Stimulated activated CD8-positive, alpha-beta memory T cell treated with anti-CD3 and anti-CD28 coated beads, Interleukin-12 subunit alpha, Interleukin-12 subunit beta, amount 100 ng/mL, for 24 hours (primary cell): ENCODE measurements around the gene ZDHHC3.
"Not testable (repeated sequence)": the region's sequence is repeated elsewhere in the genome, so short reads cannot be mapped to it uniquely, and the experiment has no call there.

Experiments used
- DNase-seq: peaks from one replicate; pipeline ENCODE4 v3.0.0-alpha.2; 2020; ENCODE audit errors: extremely low read depth

The ZDHHC3 gene

GRCh38 chr3:44963571-44964325 lies 12.2 kb downstream of the ZDHHC3 start:
- no peak for DNase-seq

- DNase-seq, result no peak
Observed at GRCh38 chr3:44962621-44963393, 13.2 kb downstream of the ZDHHC3 start.

GRCh38 chr3:44961888-44962287 lies 14.1 kb downstream of the ZDHHC3 start:
- no peak for DNase-seq

GRCh38 chr3:44960387-44961026 lies 15.5 kb downstream of the ZDHHC3 start:
- DNase-seq, result no peak

DNA sequence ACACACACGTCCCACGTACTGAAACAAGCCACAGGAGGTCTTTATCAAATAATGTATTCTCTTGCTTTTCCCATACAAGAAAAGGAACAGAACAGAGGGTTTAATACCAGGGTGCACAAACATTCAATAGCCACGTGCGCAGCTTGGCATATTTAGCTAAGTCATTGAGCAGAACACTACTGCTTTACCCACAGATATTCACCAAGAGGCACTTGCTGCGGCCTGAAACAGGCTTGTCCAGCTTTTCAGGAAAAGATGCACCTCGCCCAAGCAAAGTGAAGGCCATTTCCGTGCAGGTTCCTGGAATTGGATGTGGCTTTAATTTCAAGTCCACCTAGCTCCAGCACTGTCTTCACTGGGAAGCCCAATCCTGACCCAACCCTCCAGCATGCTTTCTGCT lies 17.6 kb downstream of the ZDHHC3 start:
- no peak for DNase-seq

GRCh38 chr3:44957986-44958385 lies 18.0 kb downstream of the ZDHHC3 start:
- DNase-seq, result no peak

DNA sequence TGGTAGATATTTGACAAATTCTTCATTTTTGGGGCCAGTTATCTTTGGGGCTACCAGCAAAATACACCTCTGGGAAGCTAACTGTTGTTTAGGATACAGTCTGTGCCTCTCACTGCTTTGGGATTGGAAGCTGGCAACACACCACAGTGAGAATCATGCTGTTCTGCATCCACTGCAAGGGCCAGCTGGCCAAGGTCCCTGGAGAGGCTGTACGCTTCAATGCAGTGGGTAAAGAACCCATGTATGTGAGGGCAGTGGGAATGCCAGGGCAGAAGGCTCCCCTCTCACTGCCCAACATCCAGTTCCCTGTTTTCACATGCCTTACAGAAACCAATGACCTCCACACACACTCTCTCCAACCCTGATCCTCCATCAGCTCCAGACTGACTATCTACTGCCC lies 20.1 kb downstream of the ZDHHC3 start:
- no peak for DNase-seq

DNA sequence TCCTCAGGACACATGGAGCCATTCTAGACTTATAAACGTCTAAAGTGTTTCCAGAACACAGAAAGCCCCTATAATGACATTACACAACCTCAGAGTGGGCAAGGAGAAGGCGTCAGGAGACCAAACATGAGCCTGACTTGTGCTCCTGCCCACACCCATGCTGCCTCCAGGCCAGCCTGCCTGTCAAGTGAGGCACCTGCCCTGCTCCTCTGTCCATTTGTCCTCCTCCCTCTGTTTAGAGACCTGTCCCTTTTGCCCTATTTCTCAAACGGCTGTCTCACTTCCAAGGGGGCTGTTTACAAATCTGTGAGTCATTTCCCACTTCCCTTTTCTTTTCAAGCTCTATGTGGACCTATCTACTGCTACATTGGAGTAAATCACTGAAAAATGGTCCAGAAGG lies 21.0 kb downstream of the ZDHHC3 start:
- DNase-seq, result no peak

DNA sequence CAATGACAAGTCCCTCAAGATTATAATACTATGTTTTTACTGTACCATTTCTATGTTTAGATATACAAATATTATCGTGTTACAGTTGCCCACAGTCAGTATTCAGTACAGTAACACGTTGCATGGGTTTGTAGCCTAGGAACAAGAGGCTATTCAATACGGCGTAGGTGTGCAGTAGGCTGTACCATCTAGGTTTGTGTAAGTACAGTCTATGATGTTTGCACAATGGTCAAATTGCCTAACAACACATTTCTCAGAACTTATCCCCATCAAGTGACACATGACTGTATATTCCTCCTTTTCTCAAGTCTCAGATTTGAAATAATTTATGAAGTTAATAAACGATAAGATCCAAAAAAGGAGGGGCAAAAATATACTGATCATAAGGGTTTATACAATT lies 21.7 kb downstream of the ZDHHC3 start:
- no peak for DNase-seq

DNA sequence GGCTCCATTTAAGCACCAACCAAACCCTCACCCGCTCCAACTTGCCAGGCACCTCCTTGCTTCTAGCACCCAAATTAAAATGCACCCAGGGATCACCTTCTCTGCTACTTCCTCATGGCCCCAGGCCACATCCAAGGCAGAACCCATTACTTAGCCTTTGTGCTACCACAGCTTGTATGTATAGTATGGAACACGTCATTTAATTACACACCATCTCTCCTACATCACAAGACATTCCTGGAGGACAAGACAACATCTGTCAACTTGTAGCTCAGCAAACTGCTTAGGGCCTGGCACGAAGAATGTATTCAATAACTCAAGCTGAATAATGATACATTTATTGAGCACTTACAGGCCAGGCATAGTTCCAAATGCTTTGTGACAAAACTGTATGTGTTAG lies 23.3 kb downstream of the ZDHHC3 start:
- no peak for DNase-seq

- no peak for DNase-seq
Observed at GRCh38 chr3:44950275-44950734, 25.7 kb downstream of the ZDHHC3 start.

- DNase-seq, result not testable (repeated sequence)
Observed at GRCh38 chr3:44949770-44950169, 26.2 kb downstream of the ZDHHC3 start.

DNA sequence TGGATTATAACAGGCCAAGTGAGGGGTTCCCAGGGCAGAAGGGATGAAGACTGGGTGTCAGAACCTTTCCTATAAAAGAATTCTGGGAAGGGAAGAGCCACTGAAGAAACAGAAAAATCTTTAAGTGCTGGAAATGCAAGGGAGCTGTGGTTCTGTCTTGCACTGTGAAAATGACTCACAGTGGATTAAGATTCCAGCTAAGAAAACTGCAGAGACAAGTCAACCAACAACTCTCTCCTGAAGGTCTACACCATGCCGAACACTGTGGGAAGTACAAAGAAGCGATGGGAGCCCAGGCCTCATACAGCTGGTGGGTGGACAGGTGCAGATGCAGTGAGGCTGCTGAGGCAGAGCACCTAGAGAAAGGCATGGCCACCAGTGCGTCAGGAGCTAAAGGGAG lies 27.7 kb downstream of the ZDHHC3 start:
- no peak for DNase-seq

GRCh38 chr3:44942202-44942921 lies 33.6 kb downstream of the ZDHHC3 start:
- DNase-seq, result no peak

DNA sequence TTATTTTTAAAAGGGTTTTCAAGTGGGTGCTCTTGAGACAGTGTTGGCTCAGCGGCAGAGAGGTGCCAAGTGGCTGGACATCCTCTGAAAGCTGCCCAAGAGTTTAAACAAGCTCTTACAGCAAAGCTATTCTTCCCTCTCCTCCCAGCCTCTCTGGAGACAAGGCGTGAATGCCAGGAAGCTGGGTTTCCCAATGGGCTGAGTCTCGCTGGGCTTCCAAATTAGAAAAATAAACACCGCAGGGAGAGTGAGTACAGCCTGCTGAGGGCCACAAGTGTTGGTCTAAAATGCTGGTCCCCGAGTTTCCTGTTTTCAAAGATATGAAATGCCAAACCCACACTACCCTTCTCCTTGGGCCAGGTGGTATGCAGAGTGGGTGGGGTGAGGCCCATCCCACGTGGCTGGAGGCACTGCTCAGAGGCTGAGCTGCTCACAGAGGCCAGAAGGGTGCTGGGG lies 36.4 kb downstream of the ZDHHC3 start:
- no peak for DNase-seq

- DNase-seq, result no peak
Observed at GRCh38 chr3:44932986-44933944, 42.7 kb downstream of the ZDHHC3 start.

- no peak for DNase-seq
Observed at GRCh38 chr3:44932271-44932670, 43.7 kb downstream of the ZDHHC3 start.

- DNase-seq, result no peak
Observed at GRCh38 chr3:44931791-44932190, 44.2 kb downstream of the ZDHHC3 start.

DNA sequence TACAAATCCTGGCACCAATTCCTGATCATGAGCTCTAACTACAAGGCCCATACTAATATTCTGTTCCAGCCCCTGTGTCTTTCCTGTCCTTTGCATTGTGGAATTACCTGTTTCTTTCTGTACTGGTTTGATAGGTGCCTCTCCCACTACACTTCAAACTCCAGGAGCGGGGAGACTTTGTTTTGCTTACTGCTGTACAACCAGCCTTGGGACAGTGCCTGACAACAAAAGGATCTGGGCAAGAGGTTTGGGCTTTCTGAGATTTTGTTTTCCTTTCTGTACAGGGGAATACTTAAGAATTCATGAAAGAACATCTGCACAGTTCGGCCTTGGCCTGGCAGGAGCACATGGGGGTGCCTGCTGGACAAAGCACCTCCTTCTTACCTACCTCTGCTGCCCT lies 45.1 kb downstream of the ZDHHC3 start:
- no peak for DNase-seq

DNA sequence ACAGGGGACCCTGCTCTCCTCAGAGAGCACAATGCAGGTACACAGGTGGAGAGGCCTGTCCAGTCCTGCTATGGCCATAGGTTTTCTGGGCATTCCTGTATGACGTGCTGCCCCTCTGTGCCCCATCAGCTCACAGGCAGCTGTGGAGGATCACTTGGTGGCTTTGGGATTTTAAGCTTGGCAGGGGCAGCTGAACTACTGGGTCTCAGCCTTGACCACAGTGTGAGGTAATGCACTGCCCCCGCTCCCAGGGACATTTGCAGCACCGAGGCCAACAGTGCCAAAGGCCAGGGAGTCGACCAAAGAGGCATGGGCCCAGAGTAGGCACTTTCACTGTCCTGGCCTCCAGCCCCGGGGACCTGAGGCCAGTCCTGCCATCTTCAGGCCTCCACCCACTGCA lies 46.2 kb downstream of the ZDHHC3 start:
- no peak for DNase-seq

- DNase-seq, result no peak
Observed at GRCh38 chr3:44927371-44927770, 48.6 kb downstream of the ZDHHC3 start.
